ENCODE data around the gene LBR. TPM values are rescaled to one million over a fixed set of nuclear protein-coding genes. Genes with fewer than 3 reads are reported as not detected.

Gene LBR
- total RNA-seq, 1 donor from 2014 or later: 119 TPM

GRCh38 chr1:225374996-225375395 is 52.8 kb downstream of the LBR start:
- DNase-seq (ENCODE audit: low read depth in 2 of 2): no peak

- no peak for DNase-seq (ENCODE audit: low read depth in 2 of 2)
These were observed 54.7 kb downstream of the LBR start for GRCh38 chr1:225373155-225373554.

- DNase-seq (ENCODE audit: low read depth in 2 of 2): no peak
These were observed 56.4 kb downstream of the LBR start for GRCh38 chr1:225371366-225372010.

GRCh38 chr1:225368036-225368552 is 59.7 kb downstream of the LBR start:
- DNase-seq (ENCODE audit: low read depth in 2 of 2): no peak

GRCh38 chr1:225366552-225366951 is 61.3 kb downstream of the LBR start:
- DNase-seq (ENCODE audit: low read depth in 2 of 2): no peak

GRCh38 chr1:225366018-225366417 is 61.8 kb downstream of the LBR start:
- DNase-seq (ENCODE audit: low read depth in 2 of 2): no peak

- no peak for DNase-seq (ENCODE audit: low read depth in 2 of 2)
These were observed 63.4 kb downstream of the LBR start for GRCh38 chr1:225364439-225364838.

GRCh38 chr1:225362805-225363204 is 65.0 kb downstream of the LBR start:
- DNase-seq (ENCODE audit: low read depth in 2 of 2): no peak

GRCh38 chr1:225361176-225361575 is 66.7 kb downstream of the LBR start:
- DNase-seq (ENCODE audit: low read depth in 2 of 2): no peak

- no peak for DNase-seq (ENCODE audit: low read depth in 2 of 2)
These were observed 67.7 kb downstream of the LBR start for GRCh38 chr1:225360119-225360518.

GRCh38 chr1:225355863-225356262 is 72.0 kb downstream of the LBR start:
- DNase-seq (ENCODE audit: low read depth in 2 of 2): no peak

- DNase-seq (ENCODE audit: low read depth in 2 of 2): no peak
These were observed 72.9 kb downstream of the LBR start for GRCh38 chr1:225354906-225355305.

Other genes starting within 250 kb of the LBR start
- gene ENAH, start 225.1 kb upstream of the LBR start, total RNA-seq: 8.9 and 12.6 TPM in 2 replicates